ENCODE data around the gene FCN1.

Gene FCN1

DNA sequence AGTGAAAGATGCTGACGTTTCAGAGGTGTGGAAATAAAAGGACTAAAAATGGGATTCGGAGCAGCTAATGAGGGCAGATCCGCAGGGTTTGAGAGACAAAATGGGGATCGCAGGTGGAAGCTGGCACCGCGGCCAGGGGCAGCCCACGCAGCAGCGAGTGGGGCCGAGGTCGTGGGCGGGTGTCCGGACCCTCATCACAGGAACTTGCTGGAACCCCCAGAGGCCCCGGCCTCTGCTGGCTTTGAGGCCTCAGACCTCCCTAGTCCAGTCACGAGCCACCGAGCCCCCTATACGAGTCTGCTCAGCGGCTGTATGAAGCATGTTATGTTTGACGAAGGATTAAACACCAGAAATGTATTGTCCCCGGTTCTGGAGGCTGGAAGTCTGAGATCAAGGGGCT is 45.8 kb upstream of the FCN1 start:
- TF ChIP-seq, protein P1, sequence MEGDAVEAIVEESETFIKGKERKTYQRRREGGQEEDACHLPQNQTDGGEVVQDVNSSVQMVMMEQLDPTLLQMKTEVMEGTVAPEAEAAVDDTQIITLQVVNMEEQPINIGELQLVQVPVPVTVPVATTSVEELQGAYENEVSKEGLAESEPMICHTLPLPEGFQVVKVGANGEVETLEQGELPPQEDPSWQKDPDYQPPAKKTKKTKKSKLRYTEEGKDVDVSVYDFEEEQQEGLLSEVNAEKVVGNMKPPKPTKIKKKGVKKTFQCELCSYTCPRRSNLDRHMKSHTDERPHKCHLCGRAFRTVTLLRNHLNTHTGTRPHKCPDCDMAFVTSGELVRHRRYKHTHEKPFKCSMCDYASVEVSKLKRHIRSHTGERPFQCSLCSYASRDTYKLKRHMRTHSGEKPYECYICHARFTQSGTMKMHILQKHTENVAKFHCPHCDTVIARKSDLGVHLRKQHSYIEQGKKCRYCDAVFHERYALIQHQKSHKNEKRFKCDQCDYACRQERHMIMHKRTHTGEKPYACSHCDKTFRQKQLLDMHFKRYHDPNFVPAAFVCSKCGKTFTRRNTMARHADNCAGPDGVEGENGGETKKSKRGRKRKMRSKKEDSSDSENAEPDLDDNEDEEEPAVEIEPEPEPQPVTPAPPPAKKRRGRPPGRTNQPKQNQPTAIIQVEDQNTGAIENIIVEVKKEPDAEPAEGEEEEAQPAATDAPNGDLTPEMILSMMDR (IDR thresholded peaks at IDR 0.05; ENCODE audit: borderline replicate concordance, insufficient read depth, low read depth, low read length) = no peak
- H3K4me3 ChIP-seq (ENCODE audit: low read depth, low read length) = no peak overlapping the region

DNA sequence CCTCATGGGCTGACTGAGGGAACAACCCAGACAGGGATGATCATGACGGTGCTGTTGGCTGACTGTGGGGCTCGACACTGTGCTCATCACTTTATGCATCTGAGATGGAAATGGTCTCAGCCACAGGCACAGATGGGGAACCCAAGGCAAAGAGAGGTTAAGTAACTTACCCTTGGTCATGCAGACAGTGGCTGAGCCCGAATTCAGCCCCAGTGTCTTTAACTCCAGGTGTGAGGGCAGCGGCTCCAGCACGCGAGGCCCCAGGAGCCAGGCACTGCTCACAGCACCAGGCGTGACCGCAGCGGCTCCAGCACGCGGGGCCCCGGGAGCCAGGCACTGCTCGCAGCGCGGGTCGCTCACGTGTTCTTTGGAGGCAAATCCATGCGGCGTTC is 45.3 kb upstream of the FCN1 start:
- H3K4me3 ChIP-seq (ENCODE audit: low read depth, low read length) = no peak overlapping the region
- TF ChIP-seq, protein P1 (IDR thresholded peaks at IDR 0.05; ENCODE audit: borderline replicate concordance, insufficient read depth, low read depth, low read length) = no peak

DNA sequence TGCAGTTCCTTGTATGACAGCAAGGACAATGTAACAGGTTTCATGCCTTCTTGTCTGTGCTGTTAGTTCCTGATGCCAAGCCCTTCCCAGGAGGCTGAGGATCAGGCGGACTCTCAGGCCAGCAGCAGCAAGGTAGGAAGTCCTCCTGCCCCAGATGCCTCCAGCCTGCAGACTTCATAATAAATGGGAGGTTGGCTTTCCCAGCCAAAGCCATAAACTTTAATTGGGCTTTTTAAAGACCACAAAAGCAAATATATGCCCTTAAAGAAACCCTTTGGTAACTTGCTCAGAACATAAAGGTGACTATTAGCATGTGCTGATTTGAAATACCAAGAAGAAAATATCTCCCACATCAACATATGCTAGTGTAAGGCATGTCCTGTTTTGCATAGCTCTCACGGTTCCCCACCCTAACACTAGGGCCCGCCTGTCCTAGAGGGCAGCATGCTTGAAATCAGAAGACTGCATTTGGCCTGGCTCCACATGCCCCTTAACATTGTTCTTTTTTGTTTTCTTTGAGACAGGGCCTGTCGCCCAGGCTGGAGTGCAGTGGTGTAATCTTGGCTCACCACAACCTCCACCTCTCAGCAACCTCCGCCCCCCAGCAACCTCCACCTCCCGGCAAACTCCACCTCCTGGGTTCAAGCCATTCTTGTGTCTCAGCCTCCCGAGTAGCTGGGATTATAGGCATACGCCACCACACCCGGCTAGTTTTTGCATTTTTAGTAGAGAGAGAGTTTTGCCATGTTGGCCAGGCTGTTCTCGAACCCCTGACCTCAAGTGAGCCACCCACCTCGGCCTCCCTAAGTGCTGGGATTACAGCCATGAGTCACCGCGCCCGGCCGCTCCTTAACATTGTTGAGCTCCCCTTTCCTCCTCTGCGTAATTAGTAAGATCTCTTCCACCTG is 44.6 kb upstream of the FCN1 start:
- TF ChIP-seq, protein P1 (IDR thresholded peaks at IDR 0.05; ENCODE audit: borderline replicate concordance, insufficient read depth, low read depth, low read length) = no peak
- H3K4me3 ChIP-seq (ENCODE audit: low read depth, low read length) = no peak overlapping the region

DNA sequence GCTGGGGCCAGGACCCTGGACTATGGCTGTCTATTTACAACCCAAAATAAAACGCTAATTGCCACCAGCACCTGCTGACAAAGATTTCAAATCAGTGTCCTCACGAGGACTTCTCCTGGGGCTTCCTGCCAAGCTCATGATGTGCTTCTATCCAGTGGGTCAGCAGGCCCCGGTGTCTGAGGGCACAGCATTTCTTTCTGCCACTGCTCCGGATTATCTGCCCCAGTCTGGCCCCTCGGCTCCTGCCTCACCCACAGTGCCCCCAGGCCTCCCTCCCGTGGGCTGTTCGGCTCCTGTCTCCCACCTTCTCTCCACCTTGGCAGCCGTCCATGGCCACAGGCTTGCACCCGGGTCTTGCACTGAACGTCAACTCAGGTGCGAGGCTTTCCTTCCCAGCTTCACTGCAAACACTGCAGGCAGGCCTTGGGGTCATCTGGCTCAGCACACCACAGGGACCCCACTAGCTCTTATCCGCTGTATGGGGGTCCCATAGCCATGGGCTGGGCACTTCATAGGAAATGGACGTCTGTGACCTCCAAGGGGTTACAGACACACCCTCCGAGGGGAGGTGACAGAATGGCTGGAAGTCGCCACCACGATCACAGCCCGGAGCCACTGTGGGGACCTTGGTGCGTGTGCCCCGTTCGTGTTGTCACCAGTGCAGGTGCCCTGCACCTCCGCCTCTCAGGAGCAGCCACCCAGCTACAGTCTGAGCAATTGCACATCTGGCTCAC is 43.8 kb upstream of the FCN1 start:
- TF ChIP-seq, protein P1 (IDR thresholded peaks at IDR 0.05; ENCODE audit: borderline replicate concordance, insufficient read depth, low read depth, low read length) = no peak
- H3K4me3 ChIP-seq (ENCODE audit: low read depth, low read length) = no peak overlapping the region

DNA sequence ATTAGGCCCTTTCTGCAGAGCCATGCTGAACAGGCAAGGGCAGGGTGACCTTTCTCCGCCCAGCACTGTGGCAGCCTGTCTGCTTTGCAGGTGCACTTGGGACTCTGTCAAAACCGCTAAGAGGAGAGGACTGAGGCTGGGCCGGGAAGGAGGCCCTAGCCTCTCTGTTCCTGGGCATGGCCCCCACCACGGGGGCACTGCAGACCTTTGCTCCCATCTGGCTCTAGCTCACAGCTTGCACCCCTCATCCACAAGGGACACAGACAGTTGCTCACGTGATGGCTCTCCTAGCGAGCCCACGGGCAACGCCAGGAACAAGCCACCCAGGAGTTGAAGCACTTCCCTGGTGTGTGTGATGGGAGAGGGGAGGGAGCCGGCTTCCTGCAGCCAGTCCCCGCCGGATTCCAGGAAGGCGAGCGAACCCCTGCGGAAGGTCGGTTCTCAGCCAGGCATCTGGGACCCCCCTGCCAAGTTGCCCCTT is 43.0 kb upstream of the FCN1 start:
- no peak overlapping the region for H3K4me3 ChIP-seq (ENCODE audit: low read depth, low read length)

DNA sequence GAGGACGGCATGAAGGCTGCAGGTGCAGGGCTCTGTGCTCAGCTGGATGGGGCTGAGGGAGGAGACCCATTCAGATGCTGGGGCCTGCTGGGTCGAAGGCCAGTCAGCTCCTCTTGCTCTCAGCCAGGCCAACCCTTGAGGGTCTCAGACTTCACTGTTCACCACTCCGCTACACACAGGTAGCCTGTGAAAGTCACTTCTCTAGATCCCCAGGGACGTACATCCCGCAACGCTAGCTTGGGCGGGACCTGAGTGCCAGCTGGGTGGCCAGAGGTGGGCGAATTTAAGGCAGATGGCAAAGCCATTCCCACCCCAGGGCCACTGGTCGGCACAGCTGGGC is 42.2 kb upstream of the FCN1 start:
- TF ChIP-seq, protein P1 (IDR thresholded peaks at IDR 0.05; ENCODE audit: borderline replicate concordance, insufficient read depth, low read depth, low read length) = no peak
- no peak overlapping the region for H3K4me3 ChIP-seq (ENCODE audit: low read depth, low read length)

More for the DNA sequence above, 43.0 kb upstream of the FCN1 start:
- TF ChIP-seq, protein P1 (IDR thresholded peaks at IDR 0.05; ENCODE audit: borderline replicate concordance, insufficient read depth, low read depth, low read length) = no peak

Data from GM12875 (cell line).